H9 (cell line): ENCODE measurements around the gene ABR. TPM values are rescaled to one million over a fixed set of nuclear protein-coding genes. Genes with fewer than 3 reads are reported as not detected.

ENCODE experiments used
- DNase-seq: peaks from one replicate; pipeline ENCODE4 v3.0.0-alpha.2; 2017
- H2AFZ ChIP-seq: one replicate; pipeline ENCODE4 v1.6.1; 2013; ENCODE audit warnings: mild to moderate bottlenecking, low read length, control low read depth, moderate library complexity
- H2AK5ac ChIP-seq: 2 replicates; pipeline ENCODE4 v1.6.1; 2013; ENCODE audit warnings: low read length, control low read depth, mixed read lengths; ENCODE audit not compliant: insufficient read length
- H2BK120ac ChIP-seq: one replicate; pipeline ENCODE4 v1.6.1; 2013; ENCODE audit warnings: low read depth, mild to moderate bottlenecking, low read length, control low read depth, inconsistent platforms; ENCODE audit not compliant: poor library complexity, severe bottlenecking
- H2BK12ac ChIP-seq: 2 replicates; pipeline ENCODE4 v1.6.1; 2013; ENCODE audit warnings: low read length, control low read depth, mixed read lengths, low read depth; ENCODE audit not compliant: insufficient read length
- H2BK15ac ChIP-seq: 2 replicates; pipeline ENCODE4 v1.6.1; 2013; ENCODE audit warnings: low read depth, low read length, control low read depth
- H2BK20ac ChIP-seq: one replicate; pipeline ENCODE4 v1.6.1; 2013; ENCODE audit warnings: low read depth, mild to moderate bottlenecking, low read length, control low read depth, inconsistent platforms; ENCODE audit not compliant: poor library complexity, severe bottlenecking
- H2BK5ac ChIP-seq: 2 replicates; pipeline ENCODE4 v1.6.1; 2013; ENCODE audit warnings: low read length, control low read depth, mixed read lengths; ENCODE audit not compliant: insufficient read length
- H3K14ac ChIP-seq: 2 replicates; pipeline ENCODE4 v1.6.1; 2013; ENCODE audit warnings: low read length, control low read depth; ENCODE audit not compliant: insufficient read depth
- H3K18ac ChIP-seq: 2 replicates; pipeline ENCODE4 v1.6.1; 2013; ENCODE audit warnings: low read depth, mild to moderate bottlenecking, mixed read lengths, low read length, control low read depth; ENCODE audit not compliant: insufficient read length
- H3K23ac ChIP-seq: 2 replicates; pipeline ENCODE4 v1.6.1; 2013; ENCODE audit warnings: low read length, control low read depth, mixed read lengths, low read depth; ENCODE audit not compliant: insufficient read length
- H3K23me2 ChIP-seq: 2 replicates; pipeline ENCODE4 v1.6.1; 2013; ENCODE audit warnings: low read depth, mild to moderate bottlenecking, mixed read lengths, low read length, control low read depth; ENCODE audit not compliant: insufficient read length, poor library complexity, severe bottlenecking
- H3K27ac ChIP-seq: 2 replicates; pipeline ENCODE4 v1.5.1; 2013; ENCODE audit warnings: low read length, control low read depth, mixed read lengths, low read depth; ENCODE audit not compliant: insufficient read length
- H3K27me3 ChIP-seq: 2 replicates; pipeline ENCODE4 v1.6.1; 2013; ENCODE audit warnings: low read length, control low read depth, inconsistent platforms; ENCODE audit not compliant: insufficient read depth
- H3K4ac ChIP-seq: 2 replicates; pipeline ENCODE4 v1.6.1; 2013; ENCODE audit warnings: low read depth, mild to moderate bottlenecking, control low read depth, inconsistent platforms, low read length, moderate library complexity
- H3K4me1 ChIP-seq: 2 replicates; pipeline ENCODE4 v1.6.1; 2013; ENCODE audit warnings: low read length, control low read depth, inconsistent platforms; ENCODE audit not compliant: insufficient read depth
- H3K4me2 ChIP-seq: 2 replicates; pipeline ENCODE4 v1.6.1; 2013; ENCODE audit warnings: low read length, control low read depth, mixed read lengths; ENCODE audit not compliant: insufficient read length, insufficient read depth
- H3K56ac ChIP-seq: 2 replicates; pipeline ENCODE4 v1.6.1; 2013; ENCODE audit warnings: low read depth, mild to moderate bottlenecking, mixed read lengths, low read length, control low read depth; ENCODE audit not compliant: insufficient read length
- H3K79me1 ChIP-seq: 2 replicates; pipeline ENCODE4 v1.6.1; 2013; ENCODE audit warnings: low read depth, mild to moderate bottlenecking, moderate library complexity, low read length, control low read depth, inconsistent platforms; ENCODE audit not compliant: insufficient read depth, poor library complexity, severe bottlenecking
- H3K79me2 ChIP-seq: 2 replicates; pipeline ENCODE4 v1.6.1; 2013; ENCODE audit warnings: low read length, control low read depth, inconsistent platforms; ENCODE audit not compliant: insufficient read depth
- H3K9ac ChIP-seq: 2 replicates; pipeline ENCODE4 v1.6.1; 2013; ENCODE audit warnings: low read length, control low read depth, mixed read lengths; ENCODE audit not compliant: insufficient read length; ENCODE audit errors: extremely low read depth
- H3K9me3 ChIP-seq: one replicate; pipeline ENCODE4 v1.6.1; 2013; ENCODE audit warnings: low read depth, low read length, inconsistent platforms; ENCODE audit not compliant: control insufficient read depth
- H3T11ph ChIP-seq: one replicate; pipeline ENCODE4 v1.6.1; 2013; ENCODE audit warnings: mild to moderate bottlenecking, low read length, control low read depth, inconsistent platforms
- H4K20me1 ChIP-seq: one replicate; pipeline ENCODE4 v1.6.1; 2013; ENCODE audit not compliant: control insufficient read depth, insufficient read length, insufficient read depth
- H4K5ac ChIP-seq: 2 replicates; pipeline ENCODE4 v1.6.1; 2013; ENCODE audit warnings: low read depth, mild to moderate bottlenecking, mixed read lengths, low read length, control low read depth; ENCODE audit not compliant: insufficient read length
- H4K8ac ChIP-seq: replicated peaks from 2 replicates; pipeline ENCODE4 v1.6.1; 2013; ENCODE audit warnings: low read length, control low read depth, mixed read lengths, low read depth; ENCODE audit not compliant: insufficient read length
- H4K91ac ChIP-seq: 2 replicates; pipeline ENCODE4 v1.6.1; 2013; ENCODE audit warnings: low read depth, mild to moderate bottlenecking, moderate library complexity, mixed read lengths, low read length, control low read depth; ENCODE audit not compliant: insufficient read length
- H3K27ac Mint-ChIP-seq, 3 experiments: 2 replicates in 2 of 3; 3 replicates in 1 of 3; pipeline ENCODE4 v1.8.0; 2020 to 2021; ENCODE audit warnings: mixed read lengths in 3 of 3, mild to moderate bottlenecking in 1 of 3, moderate library complexity in 1 of 3
- H3K27me3 Mint-ChIP-seq: 2 replicates; pipeline ENCODE4 v1.8.0; 2021; ENCODE audit warnings: low read depth, mild to moderate bottlenecking, moderate library complexity, mixed read lengths
- H3K36me3 Mint-ChIP-seq, 3 experiments: 2 replicates in 2 of 3; 3 replicates in 1 of 3; pipeline ENCODE4 v1.8.0; 2020 to 2021; ENCODE audit warnings: low read depth in 3 of 3, mixed read lengths in 3 of 3; ENCODE audit not compliant: insufficient read depth in 1 of 3
- H3K4me1 Mint-ChIP-seq, 2 experiments: 2 replicates each; pipeline ENCODE4 v1.8.0; 2020; ENCODE audit warnings: mixed read lengths in 2 of 2
- H3K4me3 Mint-ChIP-seq, 2 experiments: 2 replicates in 1 of 2; 3 replicates in 1 of 2; pipeline ENCODE4 v1.8.0; 2020 to 2021; ENCODE audit warnings: mild to moderate bottlenecking in 2 of 2, mixed read lengths in 2 of 2, moderate library complexity in 1 of 2
- H3K9me3 Mint-ChIP-seq, 2 experiments: 2 replicates in 1 of 2; 3 replicates in 1 of 2; pipeline ENCODE4 v1.8.0; 2020; ENCODE audit warnings: mild to moderate bottlenecking in 2 of 2, mixed read lengths in 2 of 2, moderate library complexity in 1 of 2
- CTCF ChIP-seq: fragments of 200-600 bp; sonication (generic); conservative IDR thresholded peaks from 3 replicates; pipeline ENCODE4 v1.8.0; 2021; ENCODE audit warnings: antibody characterized with exemption, mild to moderate bottlenecking
- WGBS: extraction: QIAGEN DNeasy Blood & Tissue Kit; methylation state at CpG from one replicate; pipeline ENCODE4 v1.1.7; 2013; ENCODE audit warnings: missing lambda C conversion rate, low lambda C conversion rate, mixed read lengths; ENCODE audit not compliant: insufficient read length; ENCODE audit errors: extremely low coverage; 5-methylcytosine and 5-hydroxymethylcytosine counted together
- total RNA-seq: library from RNA; stranded (reverse); gene quantifications from 2 replicates; pipeline ENCODE4 v1.2.1, GENCODE V29; 2021

The ABR gene
- total RNA-seq, 1 experiment from 2014 or later, result 34.7 TPM

GRCh38 chr17:1174263-1174880 lies 5.4 kb downstream of the ABR start:
- no peak overlapping the region for H2AFZ ChIP-seq
- no peaks in the 10 kb centered on the region for H3K79me2 ChIP-seq
- H3K56ac ChIP-seq, result no peak overlapping the region
- H3K79me1 ChIP-seq, result no peaks in the 10 kb centered on the region
- no peak overlapping the region for H2BK12ac ChIP-seq
- H4K91ac ChIP-seq, result no peak overlapping the region
- H2BK15ac ChIP-seq, result no peak overlapping the region
- H3K9me3 ChIP-seq, result no peaks in the 10 kb centered on the region
- H2BK20ac ChIP-seq, result no peak overlapping the region
- peaks cover 7 to 13% of the 10 kb centered on the region in 2 experiments for H3K4me1 Mint-ChIP-seq
- no peak overlapping the region for H3K23ac ChIP-seq
- no peak overlapping the region for H2BK120ac ChIP-seq
- no peak overlapping the region for H2AK5ac ChIP-seq
- H3K23me2 ChIP-seq, result peaks cover 8% of the 10 kb centered on the region
- no peak overlapping the region for H3K9ac ChIP-seq
- H3K27ac ChIP-seq, result no peak overlapping the region
- TF ChIP-seq CTCF, result no peak
- H3K4me2 ChIP-seq, result no peak overlapping the region
- H3K9me3 Mint-ChIP-seq, result no peaks in the 10 kb centered on the region
- H3K4ac ChIP-seq, result no peak overlapping the region
- H3K4me3 Mint-ChIP-seq, result no peak overlapping the region
- WGBS, result no CpG with 5 or more reads among the region's 11 CpGs
- no peak for DNase-seq
- no peak overlapping the region for H2BK5ac ChIP-seq
- no peak overlapping the region for H4K5ac ChIP-seq
- no peak overlapping the region; a peak in 1 of 7 replicates for H3K27ac Mint-ChIP-seq
- H3K27me3 Mint-ChIP-seq, result peaks cover 15% of the 10 kb centered on the region
- no peak overlapping the region for H4K8ac ChIP-seq
- H3K14ac ChIP-seq, result no peak overlapping the region
- H3K18ac ChIP-seq, result no peak overlapping the region
- no peak overlapping the region for H3T11ph ChIP-seq
- no peaks in the 10 kb centered on the region; the same call in 1 of the 2 replicates for H3K27me3 ChIP-seq
- no peaks in the 10 kb centered on the region for H3K4me1 ChIP-seq
- H4K20me1 ChIP-seq, result no peaks in the 10 kb centered on the region
- H3K36me3 Mint-ChIP-seq, result peaks cover 0 to 4% (median 0%) of the 10 kb centered on the region in 3 experiments; a peak in 1 of 7 replicates
